Caco-2 (cell line): ENCODE results near the gene DRC7. TPM values are rescaled to one million over a fixed set of nuclear protein-coding genes. Genes with fewer than 3 reads are reported as not detected.

Experiments
- BruUV-seq: library from RNA; stranded (reverse); fragments of 400-500 nt; replicated peaks from 2 replicates; lab custom pipeline; 2021; lab: Mats Ljungman, UMichigan
- CTCF ChIA-PET: fragments of 300-600 bp; sonication (Branson Sonifier 250); formaldehyde crosslinking; loops from one replicate; lab custom pipeline; 2022; ENCODE audit warnings: antibody characterized with exemption; lab: Charles Lee
- POLR2A ChIA-PET: fragments of 300-600 bp; sonication (Branson Sonifier 250); formaldehyde crosslinking; loops from one replicate; lab custom pipeline; 2022; ENCODE audit warnings: antibody characterized with exemption; lab: Charles Lee
- DNase-seq, 2 experiments: peaks; one replicate each; pipeline versions ENCODE4 v3.0.0 to v3.0.0-alpha.2; 2020 to 2022
- H3K27me3 ChIP-seq: replicated peaks from 2 replicates; pipeline ENCODE4 v1.6.0; 2011; ENCODE audit warnings: low read length; ENCODE audit not compliant: control insufficient read depth, insufficient read depth
- H3K36me3 ChIP-seq: 2 replicates; pipeline ENCODE4 v1.5.1; 2011; ENCODE audit warnings: low read length; ENCODE audit not compliant: control insufficient read depth, insufficient read depth
- H3K4me1 ChIP-seq: fragments of 250-450 bp; sonication (Bioruptor Pico); 2 replicates; pipeline ENCODE4 v1.5.1; 2020; ENCODE audit warnings: mild to moderate bottlenecking
- H3K4me3 ChIP-seq: 2 replicates; pipeline ENCODE4 v1.5.1; 2011; ENCODE audit warnings: low read depth, mild to moderate bottlenecking, control low read depth, low read length
- H3K9me3 ChIP-seq: fragments of 250-450 bp; sonication (Bioruptor Pico); 2 replicates; pipeline ENCODE4 v1.5.1; 2020; ENCODE audit warnings: mild to moderate bottlenecking, moderate library complexity
- H3K27ac Mint-ChIP-seq: one replicate; pipeline ENCODE4 v1.8.0; 2022; ENCODE audit warnings: mixed read lengths; ENCODE audit not compliant: unreplicated experiment
- H3K27me3 Mint-ChIP-seq: one replicate; pipeline ENCODE4 v1.8.0; 2022; ENCODE audit warnings: mixed read lengths; ENCODE audit not compliant: insufficient read depth, unreplicated experiment
- H3K36me3 Mint-ChIP-seq: one replicate; pipeline ENCODE4 v1.8.0; 2022; ENCODE audit warnings: mild to moderate bottlenecking, mixed read lengths; ENCODE audit not compliant: insufficient read depth, unreplicated experiment
- H3K4me1 Mint-ChIP-seq: one replicate; pipeline ENCODE4 v1.8.0; 2022; ENCODE audit warnings: low read depth, mixed read lengths; ENCODE audit not compliant: unreplicated experiment
- H3K4me3 Mint-ChIP-seq: one replicate; pipeline ENCODE4 v1.8.0; 2022; ENCODE audit warnings: mild to moderate bottlenecking, moderate library complexity, mixed read lengths; ENCODE audit not compliant: unreplicated experiment
- H3K9me3 Mint-ChIP-seq: one replicate; pipeline ENCODE4 v1.8.0; 2022; ENCODE audit warnings: mixed read lengths; ENCODE audit not compliant: unreplicated experiment
- CTCF ChIP-seq, 2 experiments: fragments of 200-600 bp in 1 of 2; IDR thresholded peaks; 1 replicate in 1 of 2; 2 replicates in 1 of 2; pipeline versions ENCODE4 v1.5.1 to v1.8.0; 2011 to 2022; ENCODE audit warnings: antibody characterized with exemption in 1 of 2, control low read depth in 1 of 2, inconsistent platforms in 1 of 2, low read depth in 1 of 2, low read length in 1 of 2, mild to moderate bottlenecking in 1 of 2, moderate library complexity in 1 of 2; ENCODE audit not compliant: insufficient read depth in 1 of 2, severe bottlenecking in 1 of 2, unreplicated experiment in 1 of 2
- intact Hi-C: fragments of 100-400 bp; cut with micrococcal nuclease; formaldehyde crosslinking; loops from one replicate; pipeline ENCODE4 v1.10.0; 2022; ENCODE audit not compliant: unreplicated experiment
- total RNA-seq: library from RNA; stranded (reverse); gene quantifications from 2 replicates; pipeline ENCODE4 v1.2.3, GENCODE V29; 2022

DRC7 gene
- total RNA-seq, 1 experiment from 2014 or later = 1.1 TPM

GRCh38 chr16:57735755-57736418 lies 41.3 kb downstream of the DRC7 start, which contains the start of gene KATNB1:
Gene KATNB1, plus strand, starts transcription at chr16:57735770. Its CDS starts 1,474 bp downstream, at chr16:57737244.
- Histone ChIP-seq H3K27me3 (no peaks in the 10 kb centered on the region), H3K4me1 (peaks cover 11% of the 10 kb centered on the region), H3K9me3 (0 out of 2 replicates have a peak, but pooled peaks cover 4% of the 10 kb centered on the region), H3K36me3 (no peaks in the 10 kb centered on the region), H3K4me3 (peak within 1 kb of the TSS; percentile 82)
- Mint-ChIP-seq H3K4me1 (peaks cover 13% of the 10 kb centered on the region), H3K36me3 (peaks cover 26% of the 10 kb centered on the region), H3K27ac (peak within 1 kb of the TSS; percentile 87), H3K4me3 (peak within 1 kb of the TSS; percentile 86), H3K27me3 (no peaks in the 10 kb centered on the region), H3K9me3 (no peaks in the 10 kb centered on the region)
- BruUV-seq = no TSS peak
- no peak for TF ChIP-seq CTCF (IDR thresholded peaks at IDR 0.05; ENCODE audit: insufficient read depth in 1 of 2, low read depth in 1 of 2, low read length in 1 of 2, severe bottlenecking in 1 of 2, unreplicated experiment in 1 of 2)
- ChIA-PET POLR2A (interaction anchor here (0.6 to 3.0 kb wide), 20 partner anchors 13 to 393 kb away, joined by 3 to 18 read pairs (median 4); partner anchors contain the start of genes CFAP20, CIAPIN1, COQ9 and DRC7), CTCF (interaction anchor here (0.5 to 3.1 kb wide), 29 partner anchors 12 to 289 kb away, joined by 3 to 26 read pairs (median 4); partner anchors contain the start of genes DRC7 and POLR2C)
- peak in 1 of 2 experiments; percentile 46 for DNase-seq
- intact Hi-C loops = loop anchor here (1.0 to 5.0 kb wide), 7 partner anchors 21 to 159 kb away; partner anchors contain the start of gene ADGRG3

- POLR2A ChIA-PET = interaction anchor here (0.5 to 3.0 kb wide), 9 partner anchors 36 to 393 kb away, joined by 3 to 18 read pairs (median 5); partner anchors contain the start of genes CFAP20, CIAPIN1, COQ9 and DRC7
- CTCF ChIA-PET = interaction anchor here (0.6 to 3.1 kb wide), 23 partner anchors 12 to 288 kb away, joined by 3 to 26 read pairs (median 4); partner anchors contain the start of gene DRC7
- intact Hi-C loops = loop anchor here (5.0 kb wide), 3 partner anchors 69 to 159 kb away; partner anchors contain the start of gene ADGRG3
- H3K4me1 ChIP-seq = peaks cover 11% of the 10 kb centered on the region
- BruUV-seq = no TSS peak
- H3K4me3 ChIP-seq = peak overlapping the region; percentile 82
- Mint-ChIP-seq H3K36me3 (peaks cover 26% of the 10 kb centered on the region), H3K9me3 (no peaks in the 10 kb centered on the region), H3K4me1 (peaks cover 13% of the 10 kb centered on the region), H3K4me3 (peak overlapping the region; percentile 86), H3K27me3 (no peaks in the 10 kb centered on the region), H3K27ac (peak overlapping the region; percentile 87)
- peak; percentile 14 to 33 for TF ChIP-seq CTCF (IDR thresholded peaks at IDR 0.05; ENCODE audit: insufficient read depth in 1 of 2, low read depth in 1 of 2, low read length in 1 of 2, severe bottlenecking in 1 of 2, unreplicated experiment in 1 of 2)
- no peaks in the 10 kb centered on the region for H3K27me3 ChIP-seq
- H3K36me3 ChIP-seq = no peaks in the 10 kb centered on the region
- peak; percentile 71 to 75 for DNase-seq
- 0 out of 2 replicates have a peak, but pooled peaks cover 4% of the 10 kb centered on the region for H3K9me3 ChIP-seq
Measured at GRCh38 chr16:57736419-57737351, 42.1 kb downstream of the DRC7 start.
